ENCODE measurements around the gene PBX1.

PBX1 gene

DNA sequence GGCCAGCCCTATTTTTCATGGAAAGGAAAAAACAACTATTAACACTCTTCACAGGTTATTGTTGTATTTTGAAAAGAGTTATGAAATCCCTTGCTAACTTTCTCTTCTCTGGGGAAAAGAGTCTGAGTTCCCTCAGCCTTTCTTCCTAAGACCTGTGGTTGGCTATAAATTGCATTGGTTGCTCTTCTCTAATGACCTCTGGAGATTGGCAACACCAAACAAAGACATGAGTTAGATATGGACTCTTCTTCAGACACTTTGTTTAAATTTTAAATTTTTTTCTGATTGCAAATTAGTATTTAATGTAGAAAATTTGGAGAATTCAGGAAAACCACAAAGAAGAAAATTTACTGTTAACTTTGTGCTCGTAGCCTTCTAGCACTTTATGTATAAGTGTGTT, 275.7 kb downstream of the PBX1 start:
- DNase-seq (ENCODE audit: low read depth): no peak
- no peak overlapping the region for H3K4me3 ChIP-seq (ENCODE audit: low read depth, low read length)
- TF ChIP-seq, protein P1, sequence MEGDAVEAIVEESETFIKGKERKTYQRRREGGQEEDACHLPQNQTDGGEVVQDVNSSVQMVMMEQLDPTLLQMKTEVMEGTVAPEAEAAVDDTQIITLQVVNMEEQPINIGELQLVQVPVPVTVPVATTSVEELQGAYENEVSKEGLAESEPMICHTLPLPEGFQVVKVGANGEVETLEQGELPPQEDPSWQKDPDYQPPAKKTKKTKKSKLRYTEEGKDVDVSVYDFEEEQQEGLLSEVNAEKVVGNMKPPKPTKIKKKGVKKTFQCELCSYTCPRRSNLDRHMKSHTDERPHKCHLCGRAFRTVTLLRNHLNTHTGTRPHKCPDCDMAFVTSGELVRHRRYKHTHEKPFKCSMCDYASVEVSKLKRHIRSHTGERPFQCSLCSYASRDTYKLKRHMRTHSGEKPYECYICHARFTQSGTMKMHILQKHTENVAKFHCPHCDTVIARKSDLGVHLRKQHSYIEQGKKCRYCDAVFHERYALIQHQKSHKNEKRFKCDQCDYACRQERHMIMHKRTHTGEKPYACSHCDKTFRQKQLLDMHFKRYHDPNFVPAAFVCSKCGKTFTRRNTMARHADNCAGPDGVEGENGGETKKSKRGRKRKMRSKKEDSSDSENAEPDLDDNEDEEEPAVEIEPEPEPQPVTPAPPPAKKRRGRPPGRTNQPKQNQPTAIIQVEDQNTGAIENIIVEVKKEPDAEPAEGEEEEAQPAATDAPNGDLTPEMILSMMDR (IDR thresholded peaks at IDR 0.05; ENCODE audit: low read depth, low read length, missing control alignments): no peak
- in situ Hi-C loops (cut with HindIII; ENCODE audit: low sequenced_read_pairs): no loop called here

DNA sequence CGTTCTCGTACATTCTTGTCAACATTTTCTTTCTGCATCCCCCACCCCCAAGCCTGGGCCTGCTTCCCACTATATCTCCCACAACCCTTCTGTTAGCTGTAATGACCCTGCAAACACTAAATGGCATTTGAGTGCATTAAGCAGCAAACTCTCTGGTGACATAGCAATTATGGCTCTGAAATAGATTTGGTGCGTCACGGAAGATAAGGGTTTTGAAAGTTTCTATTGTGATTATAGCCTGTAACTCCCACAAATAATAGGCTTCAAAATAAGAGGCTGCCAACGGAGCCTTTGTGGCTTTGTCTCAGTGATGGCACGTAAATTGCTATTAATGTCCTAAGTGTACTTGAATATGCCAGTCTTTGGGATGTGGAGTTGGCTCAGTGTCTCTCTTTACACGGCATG, 277.6 kb downstream of the PBX1 start:
- no peak for DNase-seq (ENCODE audit: low read depth)
- in situ Hi-C loops (cut with HindIII; ENCODE audit: low sequenced_read_pairs): no loop called here
- H3K4me3 ChIP-seq (ENCODE audit: low read depth, low read length): no peak overlapping the region
- TF ChIP-seq, protein P1 (IDR thresholded peaks at IDR 0.05; ENCODE audit: low read depth, low read length, missing control alignments): no peak

DNA sequence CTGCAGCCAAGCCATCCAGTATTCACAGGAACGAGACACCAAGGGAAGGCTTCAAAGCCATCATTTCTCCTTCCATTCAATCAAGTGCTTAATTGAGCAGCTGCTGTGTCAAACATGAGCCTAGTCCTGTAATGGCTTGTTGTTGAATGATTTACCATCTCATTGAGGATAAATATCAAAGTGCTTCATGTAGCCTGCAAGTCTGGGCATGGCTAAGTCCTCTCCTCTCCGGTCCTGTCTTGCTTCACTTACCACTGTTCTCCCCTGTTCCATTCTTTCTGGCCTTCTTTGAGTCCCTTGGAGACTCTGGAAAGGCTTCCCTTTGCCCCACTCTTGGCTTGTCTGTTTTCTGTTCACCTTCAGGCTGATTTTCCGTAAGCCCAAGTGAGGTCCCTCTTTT, 279.8 kb downstream of the PBX1 start:
- TF ChIP-seq, protein P1 (IDR thresholded peaks at IDR 0.05; ENCODE audit: low read depth, low read length, missing control alignments): no peak
- in situ Hi-C loops (cut with HindIII; ENCODE audit: low sequenced_read_pairs): no loop called here
- no peak for DNase-seq (ENCODE audit: low read depth)
- H3K4me3 ChIP-seq (ENCODE audit: low read depth, low read length): no peak overlapping the region

DNA sequence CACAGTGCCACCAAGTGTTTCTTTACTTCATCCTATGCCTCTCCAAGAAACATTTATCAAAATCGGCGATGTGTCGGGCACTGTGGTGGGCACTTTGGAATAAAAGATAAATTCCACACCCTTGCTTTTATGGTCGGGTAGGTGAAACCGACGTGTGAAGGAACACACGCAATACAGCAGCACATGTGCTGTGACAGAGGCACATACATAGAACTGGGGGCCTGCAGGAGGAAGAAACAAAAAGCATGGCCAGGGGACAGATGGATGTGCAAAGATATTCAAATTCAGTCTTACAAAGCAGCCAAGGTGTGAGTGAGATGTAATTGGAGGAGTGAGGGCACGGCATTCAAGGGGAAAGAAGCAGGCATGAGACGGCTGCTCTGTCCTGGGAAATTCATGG, 282.0 kb downstream of the PBX1 start:
- TF ChIP-seq, protein P1 (IDR thresholded peaks at IDR 0.05; ENCODE audit: low read depth, low read length, missing control alignments): no peak
- no peak for DNase-seq (ENCODE audit: low read depth)
- no peak overlapping the region for H3K4me3 ChIP-seq (ENCODE audit: low read depth, low read length)
- in situ Hi-C loops (cut with HindIII; ENCODE audit: low sequenced_read_pairs): no loop called here

DNA sequence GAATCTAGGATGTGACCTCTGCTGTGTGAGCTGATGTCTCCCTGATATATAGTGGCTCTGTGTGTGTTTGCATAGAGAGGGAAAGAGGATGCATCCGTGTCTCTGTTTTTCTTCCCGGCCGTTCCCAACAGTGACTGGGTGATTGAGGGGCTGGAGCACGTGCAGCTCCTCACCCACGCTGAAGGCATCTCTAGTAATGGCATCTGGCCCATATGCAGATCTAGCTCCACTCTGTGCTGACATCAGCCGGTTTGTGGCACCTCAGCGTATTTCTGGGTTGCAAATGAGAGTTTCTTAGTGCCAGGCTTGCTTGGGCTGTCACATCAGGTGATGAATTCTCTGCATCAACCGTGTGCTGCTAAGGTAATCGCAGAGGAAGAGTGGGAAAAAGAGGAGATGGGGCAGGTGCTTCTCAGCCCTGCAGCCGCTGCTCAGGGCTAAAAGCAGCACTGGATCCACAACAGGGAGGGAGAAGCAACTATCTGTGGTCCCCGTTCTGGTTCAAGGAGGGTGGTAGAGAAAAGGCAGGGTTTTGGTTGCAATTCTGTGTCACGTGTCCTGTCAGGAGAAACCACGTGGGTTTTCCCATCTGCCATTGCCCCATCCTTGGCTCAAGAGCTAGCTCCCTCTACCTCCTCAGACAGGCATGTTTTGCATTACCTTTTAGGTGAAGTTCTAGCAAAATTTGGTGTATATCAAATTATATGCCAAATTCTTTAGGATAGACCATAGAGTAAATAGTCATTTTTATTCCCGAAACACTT, 282.9 kb downstream of the PBX1 start:
- DNase-seq (ENCODE audit: low read depth): no peak
- H3K4me3 ChIP-seq (ENCODE audit: low read depth, low read length): no peak overlapping the region
- in situ Hi-C loops (cut with HindIII; ENCODE audit: low sequenced_read_pairs): no loop called here
- TF ChIP-seq, protein P1 (IDR thresholded peaks at IDR 0.05; ENCODE audit: low read depth, low read length, missing control alignments): no peak

DNA sequence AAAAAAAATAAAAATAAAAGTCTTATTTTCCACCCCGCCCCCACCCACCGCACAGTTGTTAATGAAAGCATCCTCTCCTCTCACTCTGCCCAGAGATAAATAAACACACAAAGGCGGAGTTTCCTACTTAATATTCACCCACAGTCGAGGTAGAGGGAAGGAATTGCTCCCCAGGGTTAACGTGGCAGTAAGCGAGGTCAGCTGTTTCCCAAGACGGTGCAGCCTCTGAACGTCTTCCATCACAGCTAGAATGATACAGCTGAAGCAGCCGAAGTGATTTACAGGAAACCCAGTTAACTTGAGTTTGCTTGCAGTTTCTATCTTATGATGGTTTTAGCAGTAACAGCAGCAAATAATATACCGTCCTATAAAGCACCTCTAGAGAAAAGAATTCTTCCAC, 283.9 kb downstream of the PBX1 start:
- no peak overlapping the region for H3K4me3 ChIP-seq (ENCODE audit: low read depth, low read length)
- in situ Hi-C loops (cut with HindIII; ENCODE audit: low sequenced_read_pairs): no loop called here
- TF ChIP-seq, protein P1 (IDR thresholded peaks at IDR 0.05; ENCODE audit: low read depth, low read length, missing control alignments): no peak

More for the DNA sequence above, 283.9 kb downstream of the PBX1 start:
- DNase-seq (ENCODE audit: low read depth): no peak
